HG03159 (cell line): Measurements from ENCODE around the gene METRNL.

ENCODE experiments used
- ATAC-seq: cut with Tn5 transposase; IDR thresholded peaks from one replicate; pipeline ENCODE4 v1.9.1; 2021; ENCODE audit warnings: mild to moderate bottlenecking, moderate library complexity; ENCODE audit not compliant: unreplicated experiment

Gene METRNL

GRCh38 chr17:83089328-83090132, 10.1 kb downstream of the METRNL start:
- no peak for ATAC-seq

GRCh38 chr17:83090444-83091256, 11.2 kb downstream of the METRNL start:
- ATAC-seq = no peak

DNA sequence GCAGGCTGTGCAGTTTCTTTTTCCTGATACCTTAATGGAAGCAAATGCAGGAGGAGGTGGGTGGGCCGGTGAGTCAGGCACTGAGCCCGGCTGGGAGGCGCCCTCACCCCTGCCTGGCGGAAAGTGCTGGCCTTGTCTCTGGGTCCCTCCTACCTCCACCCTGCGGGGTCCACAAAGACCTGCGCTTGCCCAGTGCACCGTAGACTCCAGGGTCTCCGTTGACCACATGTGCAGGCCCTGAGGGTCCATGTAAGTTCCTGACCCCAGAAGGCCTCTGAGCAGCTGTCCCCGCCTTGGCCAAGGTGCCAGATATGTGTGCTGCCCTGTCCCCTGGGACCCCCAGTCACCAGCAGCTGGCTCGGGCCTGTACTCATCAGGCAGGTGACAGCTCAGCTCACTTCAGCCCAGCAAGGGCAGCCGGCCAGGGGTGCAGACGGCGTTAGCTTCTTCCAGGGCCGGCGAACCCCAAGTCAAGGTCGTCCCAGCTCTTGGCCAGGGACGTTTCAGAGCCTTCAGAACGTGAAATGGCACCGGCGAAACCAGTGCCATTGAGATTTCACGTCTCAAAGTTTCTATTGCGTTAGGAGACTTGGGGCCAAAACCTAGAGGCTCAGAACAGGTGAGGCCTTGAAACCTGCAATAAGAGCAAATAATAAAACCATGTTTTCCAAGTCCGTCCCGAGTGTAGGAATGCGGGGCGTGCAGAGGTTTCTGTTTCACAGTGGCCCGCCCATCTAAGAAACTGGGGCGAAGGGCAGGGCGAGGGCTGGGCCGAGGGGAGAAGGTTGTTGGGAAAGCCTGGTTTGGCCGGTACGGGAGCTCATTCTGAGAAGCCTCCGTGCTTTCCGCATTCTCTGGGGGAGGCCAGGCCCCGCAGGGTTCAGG, 12.1 kb downstream of the METRNL start:
- no peak for ATAC-seq

DNA sequence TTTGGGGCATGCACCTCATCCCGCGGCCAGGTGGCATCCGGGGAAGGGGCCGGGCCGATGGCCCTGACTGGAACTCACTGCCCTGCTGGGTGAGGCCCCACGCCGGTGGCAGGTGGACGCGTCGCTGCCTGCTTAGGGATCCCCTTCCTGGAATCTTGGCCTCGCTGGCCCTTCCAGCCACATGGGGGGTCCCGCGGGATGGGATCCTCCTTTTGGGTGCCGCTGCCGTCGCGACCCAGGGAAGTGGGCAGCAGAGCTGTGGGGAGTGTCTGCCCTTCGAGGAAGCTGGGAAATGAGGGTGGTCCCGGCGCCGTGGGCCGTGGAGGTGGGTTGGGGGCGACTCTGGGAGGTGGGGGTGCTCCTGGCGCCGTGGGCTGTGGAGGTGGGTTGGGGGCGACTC, 12.8 kb downstream of the METRNL start:
- no peak for ATAC-seq

- no peak for ATAC-seq
Observed at GRCh38 chr17:83092931-83093330, 13.5 kb downstream of the METRNL start.

- ATAC-seq = no peak
Observed at GRCh38 chr17:83093506-83093905, 14.1 kb downstream of the METRNL start.

DNA sequence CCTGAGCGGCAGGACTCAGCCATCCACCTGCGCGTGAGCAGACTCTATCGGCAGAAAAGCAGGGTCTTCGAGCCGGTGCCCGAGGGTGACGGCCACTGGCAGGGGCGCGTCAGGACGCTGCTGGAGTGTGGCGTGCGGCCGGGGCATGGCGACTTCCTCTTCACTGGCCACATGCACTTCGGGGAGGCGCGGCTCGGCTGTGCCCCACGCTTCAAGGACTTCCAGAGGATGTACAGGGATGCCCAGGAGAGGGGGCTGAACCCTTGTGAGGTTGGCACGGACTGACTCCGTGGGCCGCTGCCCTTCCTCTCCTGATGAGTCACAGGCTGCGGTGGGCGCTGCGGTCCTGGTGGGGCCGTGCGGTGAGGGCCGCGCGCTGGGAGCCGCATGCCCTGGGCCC, 14.9 kb downstream of the METRNL start:
- no peak for ATAC-seq

- no peak for ATAC-seq
Observed at GRCh38 chr17:83095016-83095415, 15.6 kb downstream of the METRNL start.

DNA sequence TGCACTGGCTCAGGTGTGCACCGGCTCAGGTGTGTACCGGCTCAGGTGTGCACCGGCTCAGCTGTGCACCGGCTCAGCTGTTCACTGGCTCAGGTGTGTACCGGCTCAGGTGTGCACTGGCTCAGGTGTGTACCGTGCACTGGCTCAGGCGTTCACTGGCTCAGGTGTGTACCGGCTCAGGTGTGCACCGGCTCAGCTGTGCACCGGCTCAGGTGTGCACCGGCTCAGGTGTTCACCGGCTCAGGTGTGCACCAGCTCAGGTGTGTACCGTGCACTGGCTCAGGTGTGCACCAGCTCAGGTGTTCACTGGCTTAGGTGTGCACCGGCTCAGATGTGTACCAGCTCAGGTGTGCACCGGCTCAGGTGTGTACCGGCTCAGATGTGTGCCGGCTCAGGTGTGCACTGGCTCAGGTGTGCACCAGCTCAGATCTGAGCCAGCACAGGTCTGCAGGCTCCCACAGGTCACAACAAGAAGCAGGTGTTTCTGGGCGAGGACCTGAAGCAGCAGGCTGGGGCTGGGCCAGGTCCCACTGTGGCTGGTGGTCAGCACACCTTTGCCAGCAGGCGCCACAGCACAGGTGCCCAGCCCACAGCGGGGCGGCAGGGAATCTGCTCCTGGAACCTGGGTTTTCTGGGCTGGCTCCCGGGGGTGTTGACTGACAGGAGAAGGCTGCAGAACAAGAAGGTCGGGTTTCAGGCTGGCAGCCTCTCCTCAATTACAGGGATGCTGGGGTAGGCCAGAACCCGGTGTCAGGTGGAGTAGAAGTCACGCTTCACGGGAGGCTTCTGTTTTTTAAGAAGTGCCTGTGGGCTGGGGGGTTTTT, 17.2 kb downstream of the METRNL start:
- ATAC-seq = no peak

DNA sequence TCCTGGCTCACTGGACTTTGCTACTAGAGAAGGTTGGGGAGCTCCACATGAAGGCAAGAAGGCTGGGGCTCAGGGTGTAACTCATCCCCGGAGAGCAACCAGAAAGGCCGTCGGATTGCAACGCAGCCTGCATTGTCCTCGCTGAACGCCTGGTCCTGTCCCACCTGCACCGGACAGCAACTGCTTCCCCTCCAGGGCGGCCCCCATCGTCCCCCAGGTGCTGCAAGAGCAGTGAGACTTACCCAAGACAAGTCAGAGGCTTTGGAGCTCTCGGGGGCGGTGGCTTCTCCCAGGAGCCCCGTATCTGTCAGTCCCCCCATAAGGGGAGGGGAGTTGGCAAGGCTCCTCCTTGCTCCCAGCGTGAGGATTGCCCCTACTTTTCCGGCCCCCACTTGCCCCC, 18.4 kb downstream of the METRNL start:
- no peak for ATAC-seq

DNA sequence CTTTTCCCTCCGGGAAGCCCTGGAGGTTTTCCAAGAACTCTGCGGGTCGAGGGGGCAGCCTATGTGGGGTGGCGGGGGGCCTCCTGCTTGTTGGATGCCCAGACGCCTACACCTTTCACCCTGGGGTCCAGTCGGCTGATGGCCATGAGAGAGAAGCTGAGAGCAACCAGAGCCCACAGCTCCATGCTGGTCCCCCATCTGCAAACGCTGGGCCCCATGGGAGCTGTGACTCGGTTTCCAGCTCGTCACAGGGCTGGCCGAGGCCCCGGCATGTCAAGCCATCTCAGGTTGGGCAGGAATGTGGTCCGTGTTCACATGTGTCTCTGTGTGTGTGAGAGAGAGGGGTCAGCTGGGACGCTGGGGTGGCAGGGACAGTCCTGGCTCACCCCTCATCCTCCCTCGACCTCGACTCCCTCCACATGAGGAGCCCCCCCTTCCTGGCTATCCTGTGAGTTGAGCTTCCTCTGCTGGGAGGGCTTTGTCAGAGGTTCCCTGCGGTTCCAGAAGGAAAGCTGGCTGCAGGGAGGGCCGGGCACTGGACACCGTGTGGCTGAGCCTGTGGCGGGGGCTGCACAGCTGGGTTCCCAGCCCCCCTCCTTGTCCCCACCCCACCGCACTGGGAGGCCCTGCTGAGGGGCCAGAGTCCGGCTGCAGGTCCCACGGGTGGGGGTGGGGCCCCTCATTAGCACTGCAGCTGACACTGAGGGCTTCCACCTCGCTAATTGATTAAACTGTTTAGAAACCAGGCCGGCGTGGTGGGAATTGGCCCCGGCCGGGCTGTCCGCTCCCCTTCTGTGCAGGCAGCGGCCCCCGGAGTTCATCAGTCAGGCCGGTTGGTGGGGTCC, 19.1 kb downstream of the METRNL start:
- ATAC-seq = no peak

DNA sequence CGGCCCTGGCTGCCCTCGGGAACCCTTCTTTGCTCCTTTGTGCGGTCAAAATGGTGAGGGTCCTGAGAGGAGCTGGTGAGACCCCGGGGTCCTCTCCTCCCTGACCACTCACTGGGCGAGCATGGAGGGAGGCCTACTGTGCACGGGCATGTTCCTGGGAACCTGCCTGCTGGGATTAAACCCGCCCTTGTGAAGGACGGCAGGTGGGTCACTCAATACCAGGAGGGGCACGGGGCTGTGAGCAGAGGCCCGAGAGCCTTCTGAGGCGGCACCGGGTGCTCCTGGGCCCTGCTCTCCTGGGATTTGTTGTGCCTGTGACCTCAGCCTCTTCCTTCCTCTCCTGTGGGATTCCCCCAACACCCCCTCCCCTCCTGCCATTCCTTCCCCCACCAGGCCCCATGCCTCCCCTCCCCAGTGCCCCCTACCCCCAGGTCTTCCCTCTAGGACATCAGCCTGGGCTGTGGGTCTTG, 19.7 kb downstream of the METRNL start:
- ATAC-seq = no peak

GRCh38 chr17:83099570-83100181, 20.3 kb downstream of the METRNL start:
- ATAC-seq = no peak

DNA sequence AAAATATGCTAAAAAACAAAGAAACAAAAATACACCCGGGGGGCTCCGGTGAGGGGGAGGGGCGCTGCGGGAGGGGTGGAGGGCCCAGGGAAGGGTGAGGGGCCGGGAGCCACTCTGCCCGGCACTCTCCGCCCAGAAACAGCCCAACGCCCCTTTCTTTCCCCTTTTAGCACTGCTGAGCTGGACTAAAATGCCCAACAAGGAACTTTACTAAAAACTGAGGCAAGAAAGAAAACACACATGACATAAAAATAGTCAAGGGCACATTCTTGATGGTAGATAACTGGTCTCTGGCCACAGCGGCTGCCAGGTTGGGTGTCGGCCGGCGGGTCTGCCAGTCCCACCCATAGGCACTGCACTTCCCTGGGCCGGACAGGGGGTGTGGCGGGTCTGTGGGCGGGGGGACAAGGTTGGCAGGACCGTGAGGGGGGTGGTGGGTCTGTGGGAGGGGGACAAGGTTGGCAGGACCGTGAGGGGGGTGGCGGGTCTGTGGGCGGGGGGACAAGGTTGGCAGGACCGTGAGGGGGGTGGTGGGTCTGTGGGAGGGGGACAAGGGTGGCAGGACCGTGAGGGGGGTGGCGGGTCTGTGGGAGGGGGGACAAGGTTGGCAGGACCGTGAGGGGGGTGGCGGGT, 20.9 kb downstream of the METRNL start:
- ATAC-seq = no peak

- no peak for ATAC-seq
Observed at GRCh38 chr17:83100853-83101391, 21.5 kb downstream of the METRNL start.

DNA sequence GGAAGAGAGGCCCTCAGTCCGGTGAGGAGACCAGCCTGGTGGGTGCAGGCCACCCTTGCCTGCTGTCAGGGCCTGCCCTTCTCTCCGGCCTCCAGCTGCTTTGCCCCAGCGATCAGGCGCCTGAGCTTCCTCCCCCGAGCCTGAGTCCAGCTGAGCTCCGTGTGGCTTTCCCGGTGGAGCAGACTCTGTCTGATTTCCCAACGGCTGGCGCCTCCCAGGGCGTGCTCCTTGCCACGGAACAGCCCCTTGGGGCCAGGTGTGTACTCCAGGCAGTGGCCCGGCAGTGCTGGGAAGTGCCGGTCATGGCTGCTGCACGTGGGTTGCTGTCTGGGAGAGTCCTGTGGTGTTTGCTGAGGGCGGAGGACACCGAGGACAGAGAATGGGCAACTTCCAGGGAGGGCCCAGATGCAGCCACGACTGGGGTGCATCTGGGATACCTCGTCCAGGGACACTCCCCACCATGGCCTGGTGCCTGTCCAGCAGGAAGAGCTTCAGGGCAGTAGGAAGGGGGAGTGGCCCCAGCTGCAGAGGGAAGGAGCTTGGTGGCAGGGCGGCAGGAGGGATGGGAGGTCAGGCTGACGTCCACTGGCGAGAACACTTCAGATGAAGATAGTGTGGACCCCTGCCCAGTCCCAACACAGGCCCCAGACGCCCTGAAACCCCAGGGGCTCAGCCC, 22.5 kb downstream of the METRNL start:
- ATAC-seq = no peak

- no peak for ATAC-seq
Observed at GRCh38 chr17:83103200-83103942, 24.0 kb downstream of the METRNL start.
